HepG2 (cell line): ENCODE data around the gene PRKCE. TPM values are rescaled to one million over a fixed set of nuclear protein-coding genes. Genes with fewer than 3 reads are reported as not detected.

ENCODE experiments used
- ATAC-seq: fragments of 200-7000 bp; cut with Tn5 transposase; 3 replicates; pipeline ENCODE4 v1.9.1; 2020; ENCODE audit warnings: mild to moderate bottlenecking, moderate library complexity
- BruUV-seq: library from RNA; stranded (reverse); fragments of 400-500 nt; replicated peaks from 2 replicates; lab custom pipeline; 2021; lab: Mats Ljungman, UMichigan
- CTCF ChIA-PET: fragments of 300-600 bp; formaldehyde crosslinking; extraction: SDS; loops from one replicate; lab custom pipeline; 2021; ENCODE audit warnings: low total read pairs, inconsistent platforms, low intra/inter-chr PET ratio; lab: Yijun Ruan, JAX
- POLR2A ChIA-PET: fragments of 350-600 bp; sonication (Branson Sonifier 250); formaldehyde crosslinking; loops from one replicate; lab custom pipeline; 2020; ENCODE audit warnings: antibody characterized with exemption, inconsistent platforms; lab: Yijun Ruan, JAX
- DNase-seq: peaks from one replicate; pipeline ENCODE4 v3.0.0-alpha.2; 2015; ENCODE audit warnings: low spot score
- FAIRE-seq: peaks from 3 replicates; lab custom pipeline; 2011; peaks lifted over from hg19 to GRCh38; lab: Jason Lieb, UNC
- H2AFZ ChIP-seq: one replicate; pipeline ENCODE4 v1.6.1; 2011; ENCODE audit warnings: low read length, inconsistent platforms
- H3K27ac ChIP-seq: fragments of 300-600 bp; 3 replicates; pipeline ENCODE4 v1.8.0; 2011; ENCODE audit warnings: mixed run types, mild to moderate bottlenecking, mixed read lengths, low read length, inconsistent platforms; ENCODE audit not compliant: insufficient read depth; ENCODE audit errors: extremely low read length
- H3K27me3 ChIP-seq, 2 experiments: fragments of 200-600 bp in 1 of 2; 2 replicates in 1 of 2; 3 replicates in 1 of 2; pipeline versions ENCODE4 v1.6.0 to v1.8.0; 2011; ENCODE audit warnings: low read length in 2 of 2, mild to moderate bottlenecking in 2 of 2, moderate library complexity in 2 of 2, inconsistent platforms in 1 of 2; ENCODE audit not compliant: insufficient read depth in 2 of 2, control insufficient read depth in 1 of 2
- H3K36me3 ChIP-seq, 2 experiments: fragments of 200-600 bp in 1 of 2; replicated peaks in 1 of 2; 2 replicates in 1 of 2; 3 replicates in 1 of 2; pipeline versions ENCODE4 v1.5.1 to v1.8.0; 2011; ENCODE audit warnings: low read length in 2 of 2, inconsistent platforms in 1 of 2; ENCODE audit not compliant: insufficient read depth in 2 of 2, control insufficient read depth in 1 of 2
- H3K4me1 ChIP-seq: 2 replicates; pipeline ENCODE4 v1.5.1; 2012; ENCODE audit warnings: low read length, inconsistent platforms; ENCODE audit not compliant: insufficient read depth
- H3K4me2 ChIP-seq: 2 replicates; pipeline ENCODE4 v1.6.0; 2011; ENCODE audit warnings: low read depth, low read length, inconsistent platforms
- H3K4me3 ChIP-seq, 3 experiments: fragments of 200-600 bp in 1 of 3; sonication (generic), shearing (Covaris generic) in 1 of 3; replicated peaks in 1 of 3; 2 replicates each; pipeline ENCODE4 v1.5.1; 2011 to 2016; ENCODE audit warnings: low read length in 3 of 3, inconsistent platforms in 2 of 3, low read depth in 2 of 3, mild to moderate bottlenecking in 2 of 3, control low read depth in 1 of 3, mixed read lengths in 1 of 3; ENCODE audit not compliant: insufficient read depth in 1 of 3
- H3K79me2 ChIP-seq: one replicate; pipeline ENCODE4 v1.6.1; 2011; ENCODE audit warnings: low read length, inconsistent platforms; ENCODE audit not compliant: insufficient read depth
- H3K9ac ChIP-seq: 2 replicates; pipeline ENCODE4 v1.6.0; 2011; ENCODE audit warnings: mild to moderate bottlenecking, low read depth, low read length, inconsistent platforms; ENCODE audit not compliant: insufficient read depth
- H3K9me3 ChIP-seq: 2 replicates; pipeline ENCODE4 v1.5.1; 2012; ENCODE audit warnings: mild to moderate bottlenecking, low read length
- H4K20me1 ChIP-seq: 2 replicates; pipeline ENCODE4 v1.6.0; 2011; ENCODE audit warnings: inconsistent platforms, mild to moderate bottlenecking, low read length, moderate library complexity; ENCODE audit not compliant: insufficient read depth
- ADNP ChIP-seq: sonication (generic); formaldehyde crosslinking; IDR thresholded peaks from 2 replicates; pipeline ENCODE4 v1.4.0; 2020; ENCODE audit warnings: missing genetic modification reagents
- CHD2 ChIP-seq: IDR thresholded peaks from 2 replicates; pipeline ENCODE4 v1.6.1; 2011; ENCODE audit warnings: low read depth, low read length, improper control_type of control experiment
- FOSL2 ChIP-seq: sonication (generic); formaldehyde crosslinking; IDR thresholded peaks from 2 replicates; pipeline ENCODE4 v1.4.0; 2020; ENCODE audit warnings: missing genetic modification reagents
- HNRNPH1 ChIP-seq: fragments of 200-400 bp; formaldehyde crosslinking; optimal IDR thresholded peaks from 2 replicates; pipeline ENCODE3; 2017; ENCODE audit warnings: mild to moderate bottlenecking, low read depth, low read length
- KLF15 ChIP-seq: sonication (generic); formaldehyde crosslinking; IDR thresholded peaks from 2 replicates; pipeline ENCODE4 v1.8.1; 2023; ENCODE audit warnings: borderline replicate concordance, mild to moderate bottlenecking, inconsistent platforms, missing genetic modification reagents, mixed read lengths
- PCBP2 ChIP-seq: fragments of 200-400 bp; formaldehyde crosslinking; optimal IDR thresholded peaks from 2 replicates; pipeline ENCODE3; 2018; ENCODE audit warnings: low read length, low read depth; ENCODE audit not compliant: poor library complexity, severe bottlenecking
- ZNF550 ChIP-seq: sonication (generic); formaldehyde crosslinking; IDR thresholded peaks from 2 replicates; pipeline ENCODE4 v1.4.0; 2020; ENCODE audit warnings: mild to moderate bottlenecking, missing genetic modification reagents, borderline replicate concordance
- in situ Hi-C: cut with HindIII; loops from 2 replicates; pipeline ENCODE4 v1.10.0; 2017; ENCODE audit warnings: low pct_unique_long_range_greater_than_20kb; ENCODE audit not compliant: extremely low pct_ligation_motif_present
- intact Hi-C: fragments of 100-400 bp; cut with micrococcal nuclease; formaldehyde crosslinking; loops from one replicate; pipeline ENCODE4 v1.10.0; 2022; ENCODE audit not compliant: unreplicated experiment
- polyA plus RNA-seq, 8 experiments: library from polyadenylated mRNA; depleted of rRNA in 3 of 8; stranded (reverse) in 7 of 8; unstranded in 1 of 8; fragments of >200 nt; fragmentation: Illumina TruSeq in 4 of 8; extraction: Trizol in 4 of 8; gene quantifications; 2 replicates each; pipeline versions ENCODE4 v1.2.1 to v1.2.3, GENCODE V29; 2011 to 2016; ENCODE audit warnings: low read depth in 4 of 8, missing spikeins in 1 of 8, mixed read lengths in 1 of 8; ENCODE audit not compliant: insufficient read depth in 1 of 8
- total RNA-seq, 5 experiments: library from RNA; depleted of rRNA; stranded (reverse); fragments of >200 nt; fragmentation: Illumina TruSeq; extraction: Trizol; gene quantifications; 2 replicates each; pipeline ENCODE4 v1.2.3, GENCODE V29; 2016; ENCODE audit warnings: low read depth in 1 of 5
- TF ChIP-seq, protein P1 (sequence below): sonication (generic); formaldehyde crosslinking; IDR thresholded peaks from 2 replicates; pipeline ENCODE4 v1.4.0; 2020; ENCODE audit warnings: mild to moderate bottlenecking, missing genetic modification reagents
- TF ChIP-seq, protein P2 (sequence below): sonication (generic); formaldehyde crosslinking; IDR thresholded peaks from one replicate; pipeline ENCODE4 v1.5.1; 2020; ENCODE audit warnings: mild to moderate bottlenecking, missing genetic modification reagents; ENCODE audit errors: not compliant biosample characterization
- TF ChIP-seq, protein P3 (sequence below): sonication (generic); formaldehyde crosslinking; IDR thresholded peaks from 2 replicates; pipeline ENCODE4 v1.4.0; 2020; ENCODE audit warnings: missing genetic modification reagents

Gene PRKCE
- total and polyA plus RNA-seq, 2 of the 13 experiments (the other 11 are each of a cell fraction or from before 2014, with no cell fraction given), result 1.0 to 3.9 TPM

DNA sequence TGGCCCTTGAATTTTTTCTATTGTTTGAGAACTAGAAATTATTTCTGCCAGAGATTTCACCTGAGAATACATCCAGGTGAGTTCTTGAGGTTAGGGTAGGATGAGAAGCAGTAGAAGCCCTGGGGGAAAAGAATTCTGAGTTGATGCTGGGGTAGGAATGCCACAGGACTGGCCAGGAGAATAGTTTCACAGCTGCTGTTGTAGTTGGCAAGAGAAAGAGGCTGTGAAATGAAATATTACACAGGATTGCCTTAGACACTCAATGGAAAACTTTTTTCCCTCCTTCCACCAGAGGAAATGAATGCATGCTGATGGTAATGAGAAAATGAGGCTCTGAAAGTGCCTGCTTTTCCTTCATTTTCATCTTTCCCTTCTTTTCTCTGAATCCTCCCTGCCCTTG, 54.6 kb downstream of the PRKCE start:
- FAIRE-seq (no peak), ATAC-seq (no peak), DNase-seq (no peak)
- Histone ChIP-seq H3K27ac (no peak overlapping the region), H3K27me3 (no peaks in the 10 kb centered on the region), H3K4me1 (no peaks in the 10 kb centered on the region), H4K20me1 (no peaks in the 10 kb centered on the region), H3K9me3 (no peaks in the 10 kb centered on the region), H3K4me2 (no peak overlapping the region), H3K36me3 (no peaks in the 10 kb centered on the region), H3K4me3 (no peak overlapping the region), H2AFZ (no peak overlapping the region), H3K9ac (no peak overlapping the region), H3K79me2 (no peaks in the 10 kb centered on the region)
- intact Hi-C loops, result no loop called here
- ChIA-PET POLR2A (no interaction called here), CTCF (no interaction called here)
- no TSS peak for BruUV-seq
- in situ Hi-C loops, result no loop called here
- TF ChIP-seq KLF15, result no peak
- no peak for TF ChIP-seq FOSL2 (CRISPR knock-in tag)
- TF ChIP-seq CHD2, result no peak
- TF ChIP-seq HNRNPH1, result no peak
- TF ChIP-seq, protein P1, sequence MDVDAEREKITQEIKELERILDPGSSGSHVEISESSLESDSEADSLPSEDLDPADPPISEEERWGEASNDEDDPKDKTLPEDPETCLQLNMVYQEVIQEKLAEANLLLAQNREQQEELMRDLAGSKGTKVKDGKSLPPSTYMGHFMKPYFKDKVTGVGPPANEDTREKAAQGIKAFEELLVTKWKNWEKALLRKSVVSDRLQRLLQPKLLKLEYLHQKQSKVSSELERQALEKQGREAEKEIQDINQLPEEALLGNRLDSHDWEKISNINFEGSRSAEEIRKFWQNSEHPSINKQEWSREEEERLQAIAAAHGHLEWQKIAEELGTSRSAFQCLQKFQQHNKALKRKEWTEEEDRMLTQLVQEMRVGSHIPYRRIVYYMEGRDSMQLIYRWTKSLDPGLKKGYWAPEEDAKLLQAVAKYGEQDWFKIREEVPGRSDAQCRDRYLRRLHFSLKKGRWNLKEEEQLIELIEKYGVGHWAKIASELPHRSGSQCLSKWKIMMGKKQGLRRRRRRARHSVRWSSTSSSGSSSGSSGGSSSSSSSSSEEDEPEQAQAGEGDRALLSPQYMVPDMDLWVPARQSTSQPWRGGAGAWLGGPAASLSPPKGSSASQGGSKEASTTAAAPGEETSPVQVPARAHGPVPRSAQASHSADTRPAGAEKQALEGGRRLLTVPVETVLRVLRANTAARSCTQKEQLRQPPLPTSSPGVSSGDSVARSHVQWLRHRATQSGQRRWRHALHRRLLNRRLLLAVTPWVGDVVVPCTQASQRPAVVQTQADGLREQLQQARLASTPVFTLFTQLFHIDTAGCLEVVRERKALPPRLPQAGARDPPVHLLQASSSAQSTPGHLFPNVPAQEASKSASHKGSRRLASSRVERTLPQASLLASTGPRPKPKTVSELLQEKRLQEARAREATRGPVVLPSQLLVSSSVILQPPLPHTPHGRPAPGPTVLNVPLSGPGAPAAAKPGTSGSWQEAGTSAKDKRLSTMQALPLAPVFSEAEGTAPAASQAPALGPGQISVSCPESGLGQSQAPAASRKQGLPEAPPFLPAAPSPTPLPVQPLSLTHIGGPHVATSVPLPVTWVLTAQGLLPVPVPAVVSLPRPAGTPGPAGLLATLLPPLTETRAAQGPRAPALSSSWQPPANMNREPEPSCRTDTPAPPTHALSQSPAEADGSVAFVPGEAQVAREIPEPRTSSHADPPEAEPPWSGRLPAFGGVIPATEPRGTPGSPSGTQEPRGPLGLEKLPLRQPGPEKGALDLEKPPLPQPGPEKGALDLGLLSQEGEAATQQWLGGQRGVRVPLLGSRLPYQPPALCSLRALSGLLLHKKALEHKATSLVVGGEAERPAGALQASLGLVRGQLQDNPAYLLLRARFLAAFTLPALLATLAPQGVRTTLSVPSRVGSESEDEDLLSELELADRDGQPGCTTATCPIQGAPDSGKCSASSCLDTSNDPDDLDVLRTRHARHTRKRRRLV (CRISPR knock-in tag), result no peak
- TF ChIP-seq, protein P2, sequence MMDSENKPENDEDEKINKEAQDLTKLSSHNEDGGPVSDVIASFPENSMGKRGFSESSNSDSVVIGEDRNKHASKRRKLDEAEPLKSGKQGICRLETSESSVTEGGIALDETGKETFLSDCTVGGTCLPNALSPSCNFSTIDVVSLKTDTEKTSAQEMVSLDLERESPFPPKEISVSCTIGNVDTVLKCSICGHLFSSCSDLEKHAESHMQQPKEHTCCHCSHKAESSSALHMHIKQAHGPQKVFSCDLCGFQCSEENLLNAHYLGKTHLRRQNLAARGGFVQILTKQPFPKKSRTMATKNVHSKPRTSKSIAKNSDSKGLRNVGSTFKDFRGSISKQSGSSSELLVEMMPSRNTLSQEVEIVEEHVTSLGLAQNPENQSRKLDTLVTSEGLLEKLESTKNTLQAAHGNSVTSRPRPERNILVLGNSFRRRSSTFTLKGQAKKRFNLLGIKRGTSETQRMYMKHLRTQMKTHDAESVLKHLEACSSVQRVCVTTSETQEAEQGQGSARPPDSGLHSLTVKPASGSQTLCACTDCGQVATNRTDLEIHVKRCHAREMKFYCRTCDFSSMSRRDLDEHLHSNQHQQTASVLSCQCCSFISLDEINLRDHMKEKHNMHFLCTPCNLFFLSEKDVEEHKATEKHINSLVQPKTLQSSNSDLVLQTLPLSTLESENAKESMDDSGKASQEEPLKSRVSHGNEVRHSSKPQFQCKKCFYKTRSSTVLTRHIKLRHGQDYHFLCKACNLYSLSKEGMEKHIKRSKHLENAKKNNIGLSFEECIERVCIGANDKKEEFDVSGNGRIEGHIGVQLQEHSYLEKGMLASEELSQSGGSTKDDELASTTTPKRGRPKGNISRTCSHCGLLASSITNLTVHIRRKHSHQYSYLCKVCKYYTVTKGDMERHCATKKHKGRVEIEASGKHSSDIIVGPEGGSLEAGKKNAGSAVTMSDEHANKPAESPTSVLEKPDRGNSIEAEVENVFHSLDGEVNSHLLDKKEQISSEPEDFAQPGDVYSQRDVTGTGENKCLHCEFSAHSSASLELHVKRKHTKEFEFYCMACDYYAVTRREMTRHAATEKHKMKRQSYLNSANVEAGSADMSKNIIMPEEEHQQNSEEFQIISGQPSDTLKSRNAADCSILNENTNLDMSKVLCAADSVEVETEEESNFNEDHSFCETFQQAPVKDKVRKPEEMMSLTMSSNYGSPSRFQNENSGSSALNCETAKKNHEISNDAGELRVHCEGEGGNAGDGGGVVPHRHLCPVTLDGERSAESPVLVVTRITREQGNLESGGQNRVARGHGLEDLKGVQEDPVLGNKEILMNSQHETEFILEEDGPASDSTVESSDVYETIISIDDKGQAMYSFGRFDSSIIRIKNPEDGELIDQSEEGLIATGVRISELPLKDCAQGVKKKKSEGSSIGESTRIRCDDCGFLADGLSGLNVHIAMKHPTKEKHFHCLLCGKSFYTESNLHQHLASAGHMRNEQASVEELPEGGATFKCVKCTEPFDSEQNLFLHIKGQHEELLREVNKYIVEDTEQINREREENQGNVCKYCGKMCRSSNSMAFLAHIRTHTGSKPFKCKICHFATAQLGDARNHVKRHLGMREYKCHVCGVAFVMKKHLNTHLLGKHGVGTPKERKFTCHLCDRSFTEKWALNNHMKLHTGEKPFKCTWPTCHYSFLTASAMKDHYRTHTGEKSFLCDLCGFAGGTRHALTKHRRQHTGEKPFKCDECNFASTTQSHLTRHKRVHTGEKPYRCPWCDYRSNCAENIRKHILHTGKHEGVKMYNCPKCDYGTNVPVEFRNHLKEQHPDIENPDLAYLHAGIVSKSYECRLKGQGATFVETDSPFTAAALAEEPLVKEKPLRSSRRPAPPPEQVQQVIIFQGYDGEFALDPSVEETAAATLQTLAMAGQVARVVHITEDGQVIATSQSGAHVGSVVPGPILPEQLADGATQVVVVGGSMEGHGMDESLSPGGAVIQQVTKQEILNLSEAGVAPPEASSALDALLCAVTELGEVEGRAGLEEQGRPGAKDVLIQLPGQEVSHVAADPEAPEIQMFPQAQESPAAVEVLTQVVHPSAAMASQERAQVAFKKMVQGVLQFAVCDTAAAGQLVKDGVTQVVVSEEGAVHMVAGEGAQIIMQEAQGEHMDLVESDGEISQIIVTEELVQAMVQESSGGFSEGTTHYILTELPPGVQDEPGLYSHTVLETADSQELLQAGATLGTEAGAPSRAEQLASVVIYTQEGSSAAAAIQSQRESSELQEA (CRISPR knock-in tag), result no peak
- no peak for TF ChIP-seq PCBP2
- no peak for TF ChIP-seq ZNF550 (CRISPR knock-in tag)
- TF ChIP-seq, protein P3, sequence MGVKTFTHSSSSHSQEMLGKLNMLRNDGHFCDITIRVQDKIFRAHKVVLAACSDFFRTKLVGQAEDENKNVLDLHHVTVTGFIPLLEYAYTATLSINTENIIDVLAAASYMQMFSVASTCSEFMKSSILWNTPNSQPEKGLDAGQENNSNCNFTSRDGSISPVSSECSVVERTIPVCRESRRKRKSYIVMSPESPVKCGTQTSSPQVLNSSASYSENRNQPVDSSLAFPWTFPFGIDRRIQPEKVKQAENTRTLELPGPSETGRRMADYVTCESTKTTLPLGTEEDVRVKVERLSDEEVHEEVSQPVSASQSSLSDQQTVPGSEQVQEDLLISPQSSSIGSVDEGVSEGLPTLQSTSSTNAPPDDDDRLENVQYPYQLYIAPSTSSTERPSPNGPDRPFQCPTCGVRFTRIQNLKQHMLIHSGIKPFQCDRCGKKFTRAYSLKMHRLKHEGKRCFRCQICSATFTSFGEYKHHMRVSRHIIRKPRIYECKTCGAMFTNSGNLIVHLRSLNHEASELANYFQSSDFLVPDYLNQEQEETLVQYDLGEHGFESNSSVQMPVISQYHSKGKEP (CRISPR knock-in tag), result no peak
- no peak for TF ChIP-seq ADNP (CRISPR knock-in tag)
